ENCODE results near the gene PHKG2.

The PHKG2 gene

GRCh38 chr16:30755955-30756780, 7.9 kb downstream of the PHKG2 start:
- DNase-seq (ENCODE audit: low read depth in 4 of 4, low spot score in 1 of 4): no peak

- no peak for DNase-seq (ENCODE audit: low read depth in 4 of 4, low spot score in 1 of 4)
These were observed 8.5 kb downstream of the PHKG2 start for GRCh38 chr16:30756781-30757100.

GRCh38 chr16:30757316-30757715, 9.1 kb downstream of the PHKG2 start:
- no peak for DNase-seq (ENCODE audit: low read depth in 4 of 4, low spot score in 1 of 4)

DNA sequence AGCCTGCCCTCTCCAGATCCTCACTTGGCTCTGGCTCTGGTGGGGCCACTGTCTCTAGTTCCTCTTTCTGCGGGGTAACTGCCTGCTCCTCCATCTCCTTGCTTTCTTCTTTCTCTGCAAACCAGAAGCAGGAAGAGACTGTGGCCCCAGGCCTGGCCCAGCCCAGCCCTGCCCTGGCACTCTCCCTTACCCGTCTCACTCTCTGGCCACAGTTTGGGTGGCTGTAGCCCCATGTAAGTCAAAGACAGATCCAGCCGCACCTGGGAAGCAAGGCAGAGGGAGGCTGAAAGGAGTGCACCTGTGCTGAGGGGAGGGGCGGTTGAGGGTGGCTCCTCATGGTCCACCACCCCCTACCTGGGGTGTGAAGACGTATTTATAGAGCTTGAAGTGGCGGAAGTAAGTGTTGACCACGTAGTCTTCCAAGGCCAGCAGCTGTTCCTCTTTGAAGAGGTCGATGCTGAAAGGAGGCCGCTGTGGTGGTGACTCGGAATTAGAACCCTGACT, 10.8 kb downstream of the PHKG2 start:
- DNase-seq (ENCODE audit: low read depth in 4 of 4, low spot score in 1 of 4): no peak

DNA sequence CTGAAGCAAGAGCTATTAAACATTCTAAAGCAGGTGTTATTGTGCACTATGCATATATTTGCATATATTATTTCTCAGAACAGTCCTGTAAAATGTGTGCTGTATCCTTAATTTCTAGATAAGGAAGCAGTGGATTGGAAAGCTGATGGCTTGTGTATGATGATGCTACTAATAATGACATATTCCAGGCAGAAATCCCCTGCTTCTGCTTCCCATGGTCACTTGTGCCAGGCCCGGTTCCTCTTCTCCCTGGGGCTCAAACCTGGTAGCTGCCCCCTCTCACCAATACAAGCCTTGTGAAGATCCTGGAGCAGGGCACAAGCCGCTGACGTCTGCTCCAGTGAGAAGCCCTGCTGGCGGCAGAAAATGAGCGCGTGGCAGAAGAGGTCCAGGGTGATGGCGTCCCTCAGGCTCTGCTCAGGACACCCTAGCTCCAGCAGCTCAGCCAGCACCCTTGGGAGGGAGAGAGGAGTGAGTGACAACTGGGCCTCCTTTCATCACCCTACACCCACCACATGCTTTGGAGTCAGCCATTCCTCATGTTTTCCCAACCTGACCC, 11.9 kb downstream of the PHKG2 start:
- no peak for DNase-seq (ENCODE audit: low read depth in 4 of 4, low spot score in 1 of 4)

DNA sequence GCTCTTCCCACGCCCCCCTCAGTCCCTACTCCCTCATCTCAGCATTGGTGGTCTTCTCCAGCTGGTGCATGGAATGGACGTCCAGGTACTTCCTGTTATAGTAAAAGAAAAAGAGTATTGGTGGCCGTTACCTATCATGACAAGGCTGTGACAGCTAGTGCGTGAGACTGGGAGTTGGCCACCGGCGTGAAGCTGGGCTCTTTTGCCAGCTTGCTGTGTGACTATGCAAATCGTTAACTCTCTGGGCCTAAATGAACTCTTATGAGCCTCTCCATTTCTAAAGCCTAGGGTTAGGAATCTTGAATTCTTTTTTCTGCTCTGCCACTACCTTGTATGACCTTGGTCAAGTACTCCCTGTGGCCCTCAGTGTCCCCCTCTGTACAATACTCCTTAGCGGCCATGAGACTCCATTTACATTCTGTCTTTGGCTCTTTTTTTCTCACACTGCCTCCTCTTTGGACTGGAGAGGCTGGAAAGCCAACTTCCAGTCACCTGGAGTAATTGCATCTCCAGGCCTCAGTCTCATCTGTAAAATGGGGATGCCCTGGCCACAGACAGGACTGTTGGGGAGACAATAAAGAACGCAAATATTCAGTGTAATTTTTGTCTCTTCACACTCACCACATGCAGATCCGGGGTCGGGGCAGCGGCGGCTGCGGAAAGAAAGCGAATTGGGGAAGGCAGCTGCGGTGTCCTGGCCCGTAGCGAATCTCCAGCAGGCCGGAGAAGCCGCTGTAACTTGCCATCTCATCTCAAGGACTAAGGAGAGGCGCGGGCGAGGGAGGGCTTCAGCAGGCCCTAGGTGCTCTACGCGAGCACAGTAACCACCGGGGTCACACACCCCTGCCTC, 12.6 kb downstream of the PHKG2 start:
- no peak for DNase-seq (ENCODE audit: low read depth in 4 of 4, low spot score in 1 of 4)

GRCh38 chr16:30761427-30761927, 13.3 kb downstream of the PHKG2 start:
- peak in 2 of 4 experiments; percentile 16 to 37 for DNase-seq (ENCODE audit: low read depth in 4 of 4, low spot score in 1 of 4)

DNA sequence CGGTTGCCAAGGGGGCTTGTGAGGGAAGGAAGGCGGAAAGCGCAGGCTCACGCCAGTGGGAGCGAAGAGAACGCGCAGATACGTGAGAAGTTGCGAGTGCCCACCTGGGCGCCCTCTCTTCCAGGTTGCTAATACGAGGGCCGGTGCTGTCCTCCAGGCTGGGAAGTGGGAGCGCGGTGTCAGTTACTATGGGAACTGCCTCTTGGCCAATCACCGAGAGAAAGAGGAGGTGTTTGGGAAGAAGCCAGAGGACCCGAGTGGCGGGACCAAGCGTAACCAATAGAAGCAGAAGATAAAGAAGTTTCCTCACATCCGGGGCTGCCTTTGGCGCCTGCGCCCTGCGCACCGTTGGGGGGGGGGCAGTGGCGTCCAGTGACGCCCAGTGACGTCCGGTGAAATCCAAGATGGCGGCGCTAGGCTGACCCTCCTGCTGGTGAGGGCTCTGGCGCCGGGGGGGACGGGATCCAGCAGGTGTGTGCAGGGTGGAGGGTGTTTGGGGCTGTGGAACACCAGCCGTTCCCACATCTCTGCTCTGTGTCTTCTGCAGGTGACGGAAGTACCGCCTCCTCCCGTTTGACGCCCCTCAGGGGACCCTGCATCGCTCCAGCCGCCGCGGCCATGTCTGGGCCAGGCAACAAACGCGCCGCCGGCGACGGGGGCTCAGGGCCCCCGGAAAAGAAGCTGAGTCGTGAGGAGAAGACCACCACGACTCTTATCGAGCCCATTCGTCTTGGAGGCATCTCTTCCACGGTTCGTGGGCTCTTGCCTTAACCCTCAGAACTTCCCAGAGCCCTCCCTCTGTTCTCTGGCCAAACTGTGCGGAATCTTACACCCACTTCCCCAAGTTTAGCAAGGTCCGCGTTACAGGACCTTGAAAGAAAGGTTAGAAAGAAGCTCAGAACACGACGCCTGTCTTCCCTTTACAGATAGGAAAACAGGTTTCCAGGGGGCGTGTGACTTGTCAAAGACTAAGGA, 14.0 kb downstream of the PHKG2 start, which contains the start of the genes CFAP119 and RNF40:
CFAP119 (minus strand) TSS at position 135 of the 975 bp plus-strand sequence. CDS start 314 bp downstream, outside the sequence.
RNF40 (plus strand) TSS at position 395 of the 975 bp plus-strand sequence; CDS start at position 619, 224 bp downstream.
- peak; percentile 64 to 87 (median 79) for DNase-seq (ENCODE audit: low read depth in 4 of 4, low spot score in 1 of 4)

DNA sequence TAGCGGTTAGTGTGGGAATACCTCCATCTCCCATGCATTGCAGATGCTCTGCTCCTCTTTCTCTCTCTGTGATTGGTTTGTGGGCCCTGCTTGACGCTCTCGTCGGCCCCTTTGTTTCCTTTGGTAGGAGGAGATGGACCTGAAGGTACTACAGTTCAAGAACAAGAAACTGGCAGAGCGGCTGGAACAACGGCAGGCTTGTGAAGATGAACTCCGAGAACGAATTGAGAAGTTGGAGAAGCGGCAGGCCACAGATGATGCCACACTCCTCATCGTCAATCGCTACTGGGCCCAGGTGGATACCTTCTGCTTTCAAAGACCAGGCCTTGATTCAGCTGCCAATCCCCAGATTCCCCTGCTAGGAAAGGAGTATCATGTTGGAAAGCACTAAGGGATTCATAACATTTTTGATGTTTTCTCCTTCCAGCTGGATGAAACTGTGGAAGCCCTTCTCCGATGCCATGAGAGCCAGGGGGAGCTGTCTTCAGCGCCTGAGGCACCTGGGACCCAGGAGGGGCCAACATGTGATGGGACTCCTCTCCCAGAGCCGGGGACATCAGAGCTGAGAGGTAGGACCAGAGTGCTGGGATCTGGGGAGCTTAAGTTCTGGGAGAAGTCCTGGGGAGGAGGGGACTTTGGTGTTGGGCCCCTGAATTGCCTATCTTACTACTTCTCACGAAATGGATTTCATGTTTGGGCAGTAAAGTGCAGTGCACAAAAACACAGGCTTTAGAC, 14.9 kb downstream of the PHKG2 start:
- DNase-seq (ENCODE audit: low read depth in 4 of 4, low spot score in 1 of 4): no peak

DNA sequence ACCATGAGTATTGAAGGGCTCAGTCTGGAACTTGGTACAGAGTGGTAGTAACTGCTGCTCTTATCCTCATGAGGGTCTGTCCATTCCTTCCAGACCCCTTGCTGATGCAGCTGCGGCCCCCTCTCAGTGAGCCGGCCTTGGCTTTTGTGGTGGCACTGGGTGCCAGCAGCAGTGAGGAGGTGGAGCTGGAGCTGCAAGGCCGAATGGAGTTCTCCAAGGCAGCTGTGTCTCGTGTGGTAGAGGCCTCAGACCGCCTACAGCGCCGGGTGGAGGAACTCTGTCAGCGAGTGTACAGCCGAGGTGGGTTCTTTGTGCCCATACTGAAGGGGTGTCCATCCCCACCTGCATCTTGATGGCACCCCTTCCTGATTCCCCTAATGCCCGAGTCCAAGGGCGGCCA, 15.9 kb downstream of the PHKG2 start:
- DNase-seq (ENCODE audit: low read depth in 4 of 4, low spot score in 1 of 4): no peak

GRCh38 chr16:30764816-30765465, 16.7 kb downstream of the PHKG2 start:
- DNase-seq (ENCODE audit: low read depth in 4 of 4, low spot score in 1 of 4): no peak

GRCh38 chr16:30766206-30766932, 18.1 kb downstream of the PHKG2 start:
- DNase-seq (ENCODE audit: low read depth in 4 of 4, low spot score in 1 of 4): no peak

GRCh38 chr16:30766933-30767284, 18.7 kb downstream of the PHKG2 start:
- no peak for DNase-seq (ENCODE audit: low read depth in 4 of 4, low spot score in 1 of 4)

GRCh38 chr16:30767767-30768465, 19.7 kb downstream of the PHKG2 start:
- no peak for DNase-seq (ENCODE audit: low read depth in 4 of 4, low spot score in 1 of 4)

- DNase-seq (ENCODE audit: low read depth in 4 of 4, low spot score in 1 of 4): no peak
These were observed 20.5 kb downstream of the PHKG2 start for GRCh38 chr16:30768583-30769181.

DNA sequence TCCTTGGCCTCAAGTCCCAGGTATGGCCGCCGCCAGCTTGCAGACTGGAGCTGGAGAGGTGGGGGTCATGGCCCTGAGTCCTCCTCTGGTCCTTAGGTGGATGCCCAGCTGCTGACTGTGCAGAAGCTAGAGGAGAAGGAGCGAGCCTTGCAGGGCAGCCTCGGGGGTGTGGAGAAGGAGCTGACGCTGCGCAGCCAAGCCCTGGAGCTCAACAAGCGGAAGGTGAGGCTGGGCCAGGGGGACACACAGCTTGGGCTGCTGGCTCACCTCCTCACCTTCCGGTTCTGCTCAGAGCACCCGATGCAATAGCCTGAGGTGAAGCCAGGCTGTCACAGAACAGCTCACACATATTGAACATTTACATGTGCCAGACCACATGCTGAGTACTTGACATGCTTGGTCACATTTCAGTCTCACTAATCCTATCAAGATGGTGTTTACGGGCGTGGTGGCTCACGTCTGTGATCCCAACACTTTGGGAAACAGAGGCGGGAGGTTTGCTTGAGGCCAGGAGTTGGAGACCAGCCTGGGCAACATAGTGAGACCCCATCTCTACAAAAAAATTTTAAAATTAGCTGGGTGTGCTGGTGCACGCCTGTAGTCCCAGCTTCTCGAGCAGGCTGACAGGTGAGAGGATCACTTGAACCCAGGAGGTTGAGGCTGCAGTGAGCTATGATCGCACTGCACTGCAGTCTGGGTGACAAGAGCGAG, 21.3 kb downstream of the PHKG2 start:
- DNase-seq (ENCODE audit: low read depth in 4 of 4, low spot score in 1 of 4): no peak

DNA sequence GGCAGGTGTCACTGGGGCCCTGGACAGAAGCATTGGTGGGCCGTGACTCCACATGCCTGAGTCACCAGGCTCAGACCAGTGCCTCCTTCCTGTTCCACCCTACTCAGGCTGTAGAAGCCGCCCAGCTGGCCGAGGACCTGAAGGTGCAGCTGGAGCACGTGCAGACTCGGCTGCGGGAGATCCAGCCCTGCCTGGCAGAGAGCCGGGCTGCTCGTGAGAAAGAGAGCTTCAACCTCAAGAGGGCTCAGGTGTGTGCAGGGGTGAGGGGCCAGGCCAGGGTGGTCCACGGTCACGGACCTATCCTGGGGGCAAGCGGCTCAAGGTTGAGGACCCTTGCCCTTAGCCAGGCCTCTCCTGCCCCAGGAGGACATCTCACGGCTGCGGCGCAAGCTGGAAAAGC, 23.5 kb downstream of the PHKG2 start:
- DNase-seq (ENCODE audit: low read depth in 4 of 4, low spot score in 1 of 4): no peak
